ENCODE data around the gene METTL15.
"Not testable (repeated sequence)": the region's sequence is repeated elsewhere in the genome, so short reads cannot be mapped to it uniquely, and the experiment has no call there.

DNA sequence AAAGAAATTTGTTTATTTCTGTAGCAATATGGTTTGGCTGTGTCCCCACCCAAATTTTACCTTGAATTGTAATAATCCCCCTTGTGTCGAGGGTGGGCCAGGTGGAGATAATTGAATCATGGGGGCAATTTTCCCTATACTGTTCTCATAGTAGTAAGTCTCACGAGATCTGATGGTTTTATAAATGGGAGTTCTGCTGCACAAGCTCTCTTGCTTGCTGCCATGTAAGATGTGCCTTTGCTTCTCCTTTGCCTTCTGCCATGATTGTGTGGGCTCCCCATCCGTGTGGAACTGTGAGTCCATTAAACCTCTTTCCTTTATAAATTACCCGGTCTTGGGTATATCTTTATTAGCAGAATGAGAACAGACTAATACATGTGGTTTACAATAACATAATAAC is 28.0 kb downstream of the METTL15 start:
- TF ChIP-seq, protein P1, sequence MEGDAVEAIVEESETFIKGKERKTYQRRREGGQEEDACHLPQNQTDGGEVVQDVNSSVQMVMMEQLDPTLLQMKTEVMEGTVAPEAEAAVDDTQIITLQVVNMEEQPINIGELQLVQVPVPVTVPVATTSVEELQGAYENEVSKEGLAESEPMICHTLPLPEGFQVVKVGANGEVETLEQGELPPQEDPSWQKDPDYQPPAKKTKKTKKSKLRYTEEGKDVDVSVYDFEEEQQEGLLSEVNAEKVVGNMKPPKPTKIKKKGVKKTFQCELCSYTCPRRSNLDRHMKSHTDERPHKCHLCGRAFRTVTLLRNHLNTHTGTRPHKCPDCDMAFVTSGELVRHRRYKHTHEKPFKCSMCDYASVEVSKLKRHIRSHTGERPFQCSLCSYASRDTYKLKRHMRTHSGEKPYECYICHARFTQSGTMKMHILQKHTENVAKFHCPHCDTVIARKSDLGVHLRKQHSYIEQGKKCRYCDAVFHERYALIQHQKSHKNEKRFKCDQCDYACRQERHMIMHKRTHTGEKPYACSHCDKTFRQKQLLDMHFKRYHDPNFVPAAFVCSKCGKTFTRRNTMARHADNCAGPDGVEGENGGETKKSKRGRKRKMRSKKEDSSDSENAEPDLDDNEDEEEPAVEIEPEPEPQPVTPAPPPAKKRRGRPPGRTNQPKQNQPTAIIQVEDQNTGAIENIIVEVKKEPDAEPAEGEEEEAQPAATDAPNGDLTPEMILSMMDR (conservative IDR thresholded peaks at IDR 0.05 in 1 of 2, IDR thresholded peaks at IDR 0.05 in 1 of 2; ENCODE audit: extremely low read depth in 1 of 2, insufficient read depth in 1 of 2, low read depth in 1 of 2, low read length in 2 of 2), result not testable (repeated sequence)
- not testable (repeated sequence) for TF ChIP-seq EZH2 (IDR thresholded peaks at IDR 0.05; ENCODE audit: borderline replicate concordance, low read length)
